ENCODE results near the gene GOLIM4.
"Not testable (repeated sequence)": the region's sequence is repeated elsewhere in the genome, so short reads cannot be mapped to it uniquely, and the experiment has no call there.

Gene GOLIM4

GRCh38 chr3:168077091-168077490, 18.6 kb downstream of the GOLIM4 start:
- no peak for DNase-seq (ENCODE audit: low spot score)

- DNase-seq (ENCODE audit: low spot score), result no peak
Measured at GRCh38 chr3:168073842-168074605, 21.7 kb downstream of the GOLIM4 start.

- DNase-seq (ENCODE audit: low spot score), result no peak
Measured at GRCh38 chr3:168072323-168072650, 23.4 kb downstream of the GOLIM4 start.

- DNase-seq (ENCODE audit: low spot score), result peak; percentile 20
Measured at GRCh38 chr3:168071591-168072322, 24.0 kb downstream of the GOLIM4 start.

- no peak for DNase-seq (ENCODE audit: low spot score)
Measured at GRCh38 chr3:168070919-168071318, 24.8 kb downstream of the GOLIM4 start.

- no peak for DNase-seq (ENCODE audit: low spot score)
Measured at GRCh38 chr3:168068346-168068745, 27.4 kb downstream of the GOLIM4 start.

- DNase-seq (ENCODE audit: low spot score), result no peak
Measured at GRCh38 chr3:168066882-168067281, 28.8 kb downstream of the GOLIM4 start.

- no peak for DNase-seq (ENCODE audit: low spot score)
Measured at GRCh38 chr3:168065569-168065968, 30.2 kb downstream of the GOLIM4 start.

GRCh38 chr3:168063122-168063521, 32.6 kb downstream of the GOLIM4 start:
- no peak for DNase-seq (ENCODE audit: low spot score)

GRCh38 chr3:168062679-168063078, 33.0 kb downstream of the GOLIM4 start:
- DNase-seq (ENCODE audit: low spot score), result no peak

GRCh38 chr3:168061332-168061996, 34.3 kb downstream of the GOLIM4 start:
- DNase-seq (ENCODE audit: low spot score), result peak; percentile 56

- no peak for DNase-seq (ENCODE audit: low spot score)
Measured at GRCh38 chr3:168060317-168060716, 35.4 kb downstream of the GOLIM4 start.

- no peak for DNase-seq (ENCODE audit: low spot score)
Measured at GRCh38 chr3:168058481-168058880, 37.2 kb downstream of the GOLIM4 start.

GRCh38 chr3:168056398-168057230, 39.1 kb downstream of the GOLIM4 start:
- DNase-seq (ENCODE audit: low spot score), result not testable (repeated sequence)

GRCh38 chr3:168054447-168054846, 41.3 kb downstream of the GOLIM4 start:
- no peak for DNase-seq (ENCODE audit: low spot score)

- DNase-seq (ENCODE audit: low spot score), result no peak
Measured at GRCh38 chr3:168053115-168053514, 42.6 kb downstream of the GOLIM4 start.

GRCh38 chr3:168052515-168052914, 43.2 kb downstream of the GOLIM4 start:
- DNase-seq (ENCODE audit: low spot score), result no peak

GRCh38 chr3:168051531-168052471, 43.9 kb downstream of the GOLIM4 start:
- DNase-seq (ENCODE audit: low spot score), result no peak

- no peak for DNase-seq (ENCODE audit: low spot score)
Measured at GRCh38 chr3:168051070-168051469, 44.7 kb downstream of the GOLIM4 start.

GRCh38 chr3:168049367-168049974, 46.3 kb downstream of the GOLIM4 start:
- DNase-seq (ENCODE audit: low spot score), result no peak
